VCaP (cell line): ENCODE results near the gene FAM83G.
"Not testable (repeated sequence)": the region's sequence is repeated elsewhere in the genome, so short reads cannot be mapped to it uniquely, and the experiment has no call there.

Experiments used
- H3K27ac ChIP-seq: fragments of 450-650 bp; 2 replicates; pipeline ENCODE4 v1.5.1; 2017
- CTCF ChIP-seq: fragments of 450-650 bp; conservative IDR thresholded peaks from 2 replicates; pipeline ENCODE4 v1.5.1; 2017; ENCODE audit warnings: mild to moderate bottlenecking, moderate library complexity

Gene FAM83G

DNA sequence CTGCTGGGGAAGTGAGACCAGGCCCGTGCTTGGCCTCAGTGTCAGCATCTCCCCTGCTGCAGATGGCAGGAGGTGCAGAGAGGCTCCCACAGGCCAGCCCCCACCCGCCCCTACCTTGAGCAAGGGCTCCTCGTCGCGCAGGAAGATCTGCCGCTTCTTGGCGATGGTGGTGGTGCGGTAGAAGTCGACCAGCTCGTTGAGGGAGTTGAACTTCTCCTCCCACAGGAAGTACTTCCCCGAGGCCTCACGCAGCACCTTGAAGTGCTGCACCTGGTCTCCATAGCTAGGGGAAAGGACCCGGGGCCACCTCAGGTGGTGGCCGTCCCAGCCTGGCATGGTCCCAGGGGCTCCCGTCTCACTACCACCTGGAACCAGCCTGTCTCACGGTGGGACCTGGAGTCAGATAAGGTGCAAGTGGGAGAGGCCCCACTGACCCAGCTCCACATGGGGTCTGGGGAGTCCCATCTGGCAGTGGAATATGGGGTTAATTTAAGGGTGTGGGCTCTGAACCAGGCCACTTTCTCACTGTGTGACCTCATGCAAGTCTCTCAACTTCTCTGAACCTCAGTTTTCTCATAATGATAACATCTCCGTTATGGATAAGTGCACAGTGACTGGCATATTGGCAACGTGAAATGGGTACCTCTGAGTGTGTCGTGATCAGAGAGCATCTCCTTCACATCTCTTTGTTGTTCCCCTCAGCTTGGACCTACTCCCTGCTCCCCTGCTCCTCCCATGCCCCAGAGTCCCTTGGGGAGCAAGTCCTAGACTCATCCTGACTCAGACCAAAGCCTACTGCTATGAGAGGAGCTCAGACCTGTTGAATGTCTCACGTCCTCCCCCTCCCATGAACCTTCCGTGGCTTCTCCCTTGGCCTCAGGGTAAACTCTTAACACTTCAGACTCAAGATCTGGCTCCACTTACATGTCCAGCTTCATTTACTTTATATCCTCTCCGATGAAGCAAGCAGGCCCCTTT is 19.8 kb upstream of the FAM83G start:
- TF ChIP-seq CTCF, result no peak
- no peak overlapping the region for H3K27ac ChIP-seq

- no peak overlapping the region for H3K27ac ChIP-seq
- TF ChIP-seq CTCF, result no peak
Measured at GRCh38 chr17:19023209-19023999, 18.8 kb upstream of the FAM83G start.

- TF ChIP-seq CTCF, result no peak
- no peak overlapping the region for H3K27ac ChIP-seq
Measured at GRCh38 chr17:19022747-19023146, 18.2 kb upstream of the FAM83G start.

- TF ChIP-seq CTCF, result no peak
Measured at GRCh38 chr17:19022128-19022527, 17.6 kb upstream of the FAM83G start.

DNA sequence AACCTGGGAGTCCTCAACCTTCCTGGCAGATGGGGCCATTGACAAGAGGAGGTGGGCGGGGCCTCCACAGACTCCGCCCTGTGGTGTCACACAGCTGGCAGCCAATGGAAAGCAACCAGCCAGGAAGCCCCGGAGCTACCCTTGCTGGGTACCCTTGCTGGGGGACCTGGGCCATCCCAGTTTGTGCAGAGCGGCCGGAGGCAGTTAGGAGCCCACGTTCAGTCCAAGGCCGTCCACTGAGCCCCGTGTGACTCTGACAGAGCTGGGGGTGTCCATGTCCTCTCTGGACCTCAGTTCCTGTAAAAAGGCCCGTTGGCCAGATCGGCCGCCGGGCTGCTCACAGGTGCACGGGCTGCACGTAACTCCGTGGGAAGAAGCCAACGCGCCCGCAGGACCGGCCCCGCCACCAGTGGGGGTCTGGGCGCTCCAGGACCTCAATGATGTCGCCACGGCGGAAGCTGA is 17.1 kb upstream of the FAM83G start:
- no peak overlapping the region for H3K27ac ChIP-seq
- TF ChIP-seq CTCF, result no peak

More at GRCh38 chr17:19022128-19022527, 17.6 kb upstream of the FAM83G start:
- H3K27ac ChIP-seq, result no peak overlapping the region

- not testable (repeated sequence) for H3K27ac ChIP-seq
Measured at GRCh38 chr17:19021011-19021621, 16.6 kb upstream of the FAM83G start.

- no peak for TF ChIP-seq CTCF
- no peak overlapping the region for H3K27ac ChIP-seq
Measured at GRCh38 chr17:19020016-19020415, 15.5 kb upstream of the FAM83G start.
